Stomach (tissue), 9 donors: ENCODE data around the gene RAET1G. TPM values are rescaled to one million over a fixed set of nuclear protein-coding genes. Genes with fewer than 3 reads are reported as not detected.
"Not testable (repeated sequence)": the region's sequence is repeated elsewhere in the genome, so short reads cannot be mapped to it uniquely, and the experiment has no call there.

Experiments used
- DNase-seq, 2 donors: peaks; one replicate each; pipeline versions ENCODE4 v3.0.0 to v3.0.0-alpha.2; 2013 to 2019
- H3K27ac ChIP-seq, 5 donors: fragments of 200-600 bp in 4 of 5; sonication (generic) in 4 of 5; one replicate each; pipeline ENCODE4 v1.5.1; 2013 to 2019; ENCODE audit warnings: mild to moderate bottlenecking in 1 of 5, moderate library complexity in 1 of 5
- H3K27me3 ChIP-seq, 3 donors: fragments of 200-600 bp; sonication (generic); one replicate each; pipeline ENCODE4 v1.5.1; 2017 to 2019; ENCODE audit warnings: mixed run types in 1 of 3
- H3K36me3 ChIP-seq, 4 donors: fragments of 200-600 bp; sonication (generic); 1 replicate in 3 of 4; 2 replicates in 1 of 4; pipeline ENCODE4 v1.5.1; 2016 to 2019
- H3K4me1 ChIP-seq, 4 donors: fragments of 200-600 bp; sonication (generic); one replicate each; pipeline ENCODE4 v1.5.1; 2016 to 2019
- H3K4me3 ChIP-seq, 4 donors: fragments of 200-600 bp; sonication (generic) in 3 of 4; one replicate each; pipeline ENCODE4 v1.5.1; 2016 to 2019; ENCODE audit warnings: mild to moderate bottlenecking in 1 of 4
- H3K9me3 ChIP-seq, 4 donors: fragments of 200-600 bp; sonication (generic); one replicate each; pipeline ENCODE4 v1.5.1; 2016 to 2019
- CTCF ChIP-seq, 7 experiments: fragments of 450-650 bp in 4 of 7; fragments of 200-600 bp in 3 of 7; sonication (generic) in 3 of 7; IDR thresholded peaks; one replicate each; pipeline ENCODE4 v1.5.1; 2016 to 2019; ENCODE audit warnings: antibody characterized with exemption in 7 of 7, control low read depth in 2 of 7, mild to moderate bottlenecking in 1 of 7
- EP300 ChIP-seq: sonication (generic); formaldehyde crosslinking; IDR thresholded peaks from one replicate; pipeline ENCODE4 v1.6.1; 2017; ENCODE audit warnings: antibody characterized with exemption
- POLR2A ChIP-seq, 4 donors: fragments of 450-650 bp; IDR thresholded peaks; one replicate each; pipeline ENCODE4 v1.6.1; 2016; ENCODE audit warnings: antibody characterized with exemption in 4 of 4, control low read depth in 2 of 4, mild to moderate bottlenecking in 1 of 4, moderate library complexity in 1 of 4
- POLR2AphosphoS5 ChIP-seq, 3 donors: sonication (generic); formaldehyde crosslinking; IDR thresholded peaks; one replicate each; pipeline ENCODE4 v1.6.1; 2016; ENCODE audit warnings: antibody characterized with exemption in 3 of 3
- WGBS, 5 donors: extraction: QIAGEN DNeasy Blood & Tissue Kit in 3 of 5; methylation state at CpG; one replicate each; pipeline versions ENCODE4 v1.1.5 to v1.1.7; 2013 to 2018; 5-methylcytosine and 5-hydroxymethylcytosine counted together
- intact Hi-C: fragments of 100-400 bp; cut with DNase I; formaldehyde crosslinking; loops from one replicate; pipeline ENCODE4 v1.15.1; 2023; ENCODE audit warnings: low total_unique reads
- polyA plus RNA-seq, 3 donors: library from polyadenylated mRNA; stranded (reverse); fragments of 200-250 nt; gene quantifications; one replicate each; pipeline ENCODE4 v1.2.3, GENCODE V29; 2013
- total RNA-seq, 5 donors: library from RNA; depleted of rRNA; stranded (reverse); fragments of >200 nt; gene quantifications; one replicate each; pipeline versions ENCODE4 v1.1.0 to v1.2.3, GENCODE V29; 2014 to 2016
- donor health status: healthy with polysubstance abuse.
- donor health status: Bipolar disorder and iron deficiency.
- donor health status: healthy.

RAET1G gene
- total and polyA plus RNA-seq, 8 donors = 0.89 to 3.1 TPM; not detected in 6

GRCh38 chr6:149953934-149954327, 31.0 kb upstream of the RAET1G start:
- H3K36me3 ChIP-seq, H3K27ac ChIP-seq, DNase-seq, H3K4me1 ChIP-seq, intact Hi-C loops, H3K9me3 ChIP-seq, H3K4me3 ChIP-seq: not testable (repeated sequence)
- peaks cover 9 to 99% (median 67%) of the 10 kb centered on the region in 3 donors for H3K27me3 ChIP-seq
- WGBS, 5 donors = 0 to 5% (median 0%) methylated on average over 1 to 5 of the region's 10 CpGs

GRCh38 chr6:149953390-149953789, 30.5 kb upstream of the RAET1G start:
- H3K4me3 ChIP-seq, H3K27ac ChIP-seq, H3K36me3 ChIP-seq, H3K9me3 ChIP-seq, H3K4me1 ChIP-seq, DNase-seq, intact Hi-C loops: not testable (repeated sequence)
- peaks cover 9 to 98% (median 66%) of the 10 kb centered on the region in 3 donors for H3K27me3 ChIP-seq
- WGBS, 5 donors = 29 to 53% (median 30%) methylated on average over 2 of the region's 2 CpGs

- Histone ChIP-seq H3K36me3 (no peaks in the 10 kb centered on the region), H3K4me1 (peaks cover 0 to 9% (median 5%) of the 10 kb centered on the region in 4 donors), H3K27me3 (peaks cover 9 to 92% (median 57%) of the 10 kb centered on the region in 3 donors), H3K9me3 (no peaks in the 10 kb centered on the region), H3K27ac (no peak overlapping the region), H3K4me3 (no peak overlapping the region)
- DNase-seq = no peak
- intact Hi-C loops = no loop called here
- WGBS, 5 donors = 70 to 83% (median 76%) methylated on average over 2 to 3 of the region's 3 CpGs
- no peak for TF ChIP-seq CTCF (IDR thresholded peaks at IDR 0.05)
- TF ChIP-seq POLR2AphosphoS5 (IDR thresholded peaks at IDR 0.05) = no peak
- TF ChIP-seq EP300 = no peak
- no peak for TF ChIP-seq POLR2A (IDR thresholded peaks at IDR 0.05)
Observed at GRCh38 chr6:149951626-149952025, 28.7 kb upstream of the RAET1G start.

GRCh38 chr6:149951096-149951495, 28.2 kb upstream of the RAET1G start:
- TF ChIP-seq CTCF (IDR thresholded peaks at IDR 0.05) (no peak), POLR2A (IDR thresholded peaks at IDR 0.05) (no peak), EP300 (no peak), POLR2AphosphoS5 (IDR thresholded peaks at IDR 0.05) (no peak)
- peaks cover 0 to 9% (median 5%) of the 10 kb centered on the region in 4 donors for H3K4me1 ChIP-seq
- peaks cover 9 to 92% (median 53%) of the 10 kb centered on the region in 3 donors for H3K27me3 ChIP-seq
- H3K36me3 ChIP-seq = no peaks in the 10 kb centered on the region
- WGBS, 5 donors = 73 to 77% (median 73%) methylated on average over 9 of the region's 9 CpGs
- H3K4me3 ChIP-seq = no peak overlapping the region
- no peak overlapping the region for H3K27ac ChIP-seq
- no peaks in the 10 kb centered on the region for H3K9me3 ChIP-seq
- no peak for DNase-seq
- intact Hi-C loops = no loop called here

GRCh38 chr6:149950423-149950822, 27.5 kb upstream of the RAET1G start:
- H3K27ac ChIP-seq = no peak overlapping the region
- H3K4me3 ChIP-seq = no peak overlapping the region
- H3K27me3 ChIP-seq = peaks cover 9 to 92% (median 47%) of the 10 kb centered on the region in 3 donors
- H3K36me3 ChIP-seq = no peaks in the 10 kb centered on the region
- TF ChIP-seq POLR2AphosphoS5 (IDR thresholded peaks at IDR 0.05) (no peak), EP300 (no peak), CTCF (IDR thresholded peaks at IDR 0.05) (no peak)
- intact Hi-C loops = no loop called here
- H3K9me3 ChIP-seq = no peaks in the 10 kb centered on the region
- 27 to 40% (median 37%) methylated on average over 7 to 8 of the region's 8 CpGs for WGBS, 5 donors
- peaks cover 0 to 9% (median 5%) of the 10 kb centered on the region in 4 donors for H3K4me1 ChIP-seq
- DNase-seq = no peak
